Hepatocyte (in vitro differentiated cells): ENCODE measurements around the gene CAPZB.

Experiments
- EZH2phosphoT487 ChIP-seq: fragments of 200-600 bp; sonication (generic); IDR thresholded peaks from one replicate; pipeline ENCODE4 v1.6.1; 2018; ENCODE audit warnings: antibody characterized with exemption, mild to moderate bottlenecking, low read depth, moderate library complexity; ENCODE audit not compliant: unreplicated experiment, severe bottlenecking
- TF ChIP-seq, protein P1 (sequence below): fragments of 200-600 bp; sonication (generic); IDR thresholded peaks from 2 replicates; pipeline ENCODE4 v1.5.1; 2016; ENCODE audit warnings: antibody characterized with exemption, mild to moderate bottlenecking; ENCODE audit not compliant: poor library complexity

- TF ChIP-seq, protein P1, sequence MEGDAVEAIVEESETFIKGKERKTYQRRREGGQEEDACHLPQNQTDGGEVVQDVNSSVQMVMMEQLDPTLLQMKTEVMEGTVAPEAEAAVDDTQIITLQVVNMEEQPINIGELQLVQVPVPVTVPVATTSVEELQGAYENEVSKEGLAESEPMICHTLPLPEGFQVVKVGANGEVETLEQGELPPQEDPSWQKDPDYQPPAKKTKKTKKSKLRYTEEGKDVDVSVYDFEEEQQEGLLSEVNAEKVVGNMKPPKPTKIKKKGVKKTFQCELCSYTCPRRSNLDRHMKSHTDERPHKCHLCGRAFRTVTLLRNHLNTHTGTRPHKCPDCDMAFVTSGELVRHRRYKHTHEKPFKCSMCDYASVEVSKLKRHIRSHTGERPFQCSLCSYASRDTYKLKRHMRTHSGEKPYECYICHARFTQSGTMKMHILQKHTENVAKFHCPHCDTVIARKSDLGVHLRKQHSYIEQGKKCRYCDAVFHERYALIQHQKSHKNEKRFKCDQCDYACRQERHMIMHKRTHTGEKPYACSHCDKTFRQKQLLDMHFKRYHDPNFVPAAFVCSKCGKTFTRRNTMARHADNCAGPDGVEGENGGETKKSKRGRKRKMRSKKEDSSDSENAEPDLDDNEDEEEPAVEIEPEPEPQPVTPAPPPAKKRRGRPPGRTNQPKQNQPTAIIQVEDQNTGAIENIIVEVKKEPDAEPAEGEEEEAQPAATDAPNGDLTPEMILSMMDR = no peak
- no peak for TF ChIP-seq EZH2phosphoT487
Observed at GRCh38 chr1:19466112-19466561, 19.2 kb downstream of the CAPZB start.
